Heart right ventricle (tissue), 16 donors: ENCODE results near the gene ACTN4. TPM values are rescaled to one million over a fixed set of nuclear protein-coding genes. Genes with fewer than 3 reads are reported as not detected.
"Not testable (repeated sequence)": the region's sequence is repeated elsewhere in the genome, so short reads cannot be mapped to it uniquely, and the experiment has no call there.

Source experiments
- ATAC-seq, 8 donors: fragments of 200-7000 bp; cut with Tn5 transposase; one replicate each; pipeline ENCODE4 v1.9.1; 2020; ENCODE audit warnings: mild to moderate bottlenecking in 8 of 8, moderate library complexity in 8 of 8, moderate number of reproducible peaks in 1 of 8
- DNase-seq, 2 donors: peaks; one replicate each; pipeline ENCODE4 v3.0.0-alpha.2; 2020
- H3K27ac ChIP-seq, 10 donors: fragments of 200-600 bp; sonication (generic) in 2 of 10; one replicate each; pipeline versions ENCODE4 v1.5.0 to v1.8.0; 2020 to 2022; ENCODE audit warnings: mild to moderate bottlenecking in 3 of 10
- H3K27me3 ChIP-seq, 7 donors: fragments of 200-600 bp; one replicate each; pipeline ENCODE4 v1.8.0; 2021 to 2022; ENCODE audit warnings: mild to moderate bottlenecking in 2 of 7
- H3K36me3 ChIP-seq, 9 donors: fragments of 200-600 bp; sonication (generic) in 1 of 9; one replicate each; pipeline versions ENCODE4 v1.5.0 to v1.8.0; 2020 to 2022; ENCODE audit warnings: mild to moderate bottlenecking in 2 of 9
- H3K4me1 ChIP-seq, 9 donors: fragments of 200-600 bp; sonication (generic) in 1 of 9; one replicate each; pipeline versions ENCODE4 v1.5.0 to v1.8.0; 2020 to 2022; ENCODE audit warnings: mild to moderate bottlenecking in 4 of 9
- H3K4me3 ChIP-seq, 10 donors: fragments of 200-600 bp; sonication (generic) in 2 of 10; one replicate each; pipeline versions ENCODE4 v1.5.0 to v1.8.0; 2020 to 2022; ENCODE audit warnings: mild to moderate bottlenecking in 7 of 10, moderate library complexity in 2 of 10
- H3K9me3 ChIP-seq, 11 donors: fragments of 200-600 bp in 10 of 11; sonication (generic) in 2 of 11; one replicate each; pipeline versions ENCODE4 v1.5.0 to v1.8.0; 2013 to 2022; ENCODE audit warnings: mild to moderate bottlenecking in 2 of 11, control low read depth in 1 of 11, moderate library complexity in 1 of 11
- WGBS, 2 donors: extraction: QIAGEN DNeasy Blood & Tissue Kit; methylation state at CpG; one replicate each; pipeline ENCODE4 v1.1.7; 2013; ENCODE audit warnings: inconsistent platforms in 1 of 2; 5-methylcytosine and 5-hydroxymethylcytosine counted together
- intact Hi-C, 10 donors: fragments of 100-400 bp; cut with DNase I; formaldehyde crosslinking; loops; one replicate each; pipeline versions ENCODE4 v1.11.1 to v1.14.2; 2022
- polyA plus RNA-seq, 2 donors: library from polyadenylated mRNA; stranded (reverse); fragments of 200-250 nt; gene quantifications; one replicate each; pipeline ENCODE4 v1.2.3, GENCODE V29; 2013
- total RNA-seq, 10 donors: library from RNA; stranded (reverse); fragmentation: NEBNext Ultra II Directional in 3 of 10; extraction: Animal tissue kit (Norgen Biotek cat#: 25700) in 3 of 10; gene quantifications; one replicate each; pipeline versions ENCODE4 v1.2.1 to v1.2.4, GENCODE V29; 2021 to 2023
- TF ChIP-seq, protein P1 (sequence below), 9 donors: fragments of 200-600 bp; sonication (generic) in 2 of 9; IDR thresholded peaks; one replicate each; pipeline versions ENCODE4 v1.5.0 to v1.8.0; 2021 to 2022; ENCODE audit warnings: antibody characterized with exemption in 9 of 9, mild to moderate bottlenecking in 5 of 9, moderate library complexity in 1 of 9
- donor health status: Arrhythmogenic right ventricular cardiomyopathy.
- donor health status: ischemic (EF 13 %, LVEDD 7.1; RV severe dilation, severe dysfunction).
- donor health status: healthy with polysubstance abuse.
- donor health status: DM: no; HTN: yes; CAD: no.
- donor health status: DM: no; HTN: no; CAD: no.
- donor health status: ischemic (EF 25% LVEDD 6.9; RV normal size, moderate dysfunction).
- donor health status: ischemic (EF 25% LVEDD 5.7; RV mildly dilated, moderate dysfunction).
- donor health status: healthy.
- donor health status: DM: yes; HTN: yes; CAD: no.
- donor health status: Ischemic cardiomyopathy.
- donor health status: ischemic (EF 35%, LVEDD 5.7; RV mildly dilated, moderate dysfunction).
- donor health status: nonischemic (EF 11% LVEDD 7.7; RV severe dilation, severe dysfunction).
- donor health status: DM: yes; HTN: yes; CAD: no.
- donor health status: PGD.
- donor health status: ischemic (EF 29% LVEDD 5.4; RV normal size, mild dysfunction).
- donor health status: nonischemic (EF 23%, LVEDD 6.1; RV moderate dilation, normal function).

ACTN4 gene
- total and polyA plus RNA-seq, 12 donors = 92.4 to 291 (median 149) TPM

DNA sequence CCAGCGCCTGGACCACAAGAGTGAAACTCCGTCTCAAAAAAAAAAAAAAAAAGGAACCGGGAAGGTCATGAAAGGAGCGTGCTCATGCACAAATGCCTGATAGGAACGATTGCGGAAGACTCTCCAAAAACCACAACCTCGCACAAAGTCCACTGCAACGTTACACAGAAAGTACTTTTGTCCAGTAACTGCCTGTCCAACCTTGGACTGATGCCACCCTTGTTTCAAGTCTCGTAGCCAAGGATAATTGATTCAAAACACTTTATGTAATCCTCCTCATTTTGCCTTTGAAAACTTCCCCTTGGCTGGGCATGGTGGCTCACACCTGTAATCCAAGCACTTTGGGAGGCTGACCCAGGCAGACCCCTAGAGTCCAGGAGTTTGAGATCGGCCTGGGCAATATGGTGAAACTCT is 112.1 kb downstream of the ACTN4 start:
- ATAC-seq (no peak), DNase-seq (no peak)
- H3K4me3 ChIP-seq = no peak overlapping the region
- 68 to 80% methylated on average over 10 of the region's 10 CpGs for WGBS, 2 donors
- H3K27ac ChIP-seq = no peak overlapping the region
- intact Hi-C loops = no loop called here
- TF ChIP-seq, protein P1, sequence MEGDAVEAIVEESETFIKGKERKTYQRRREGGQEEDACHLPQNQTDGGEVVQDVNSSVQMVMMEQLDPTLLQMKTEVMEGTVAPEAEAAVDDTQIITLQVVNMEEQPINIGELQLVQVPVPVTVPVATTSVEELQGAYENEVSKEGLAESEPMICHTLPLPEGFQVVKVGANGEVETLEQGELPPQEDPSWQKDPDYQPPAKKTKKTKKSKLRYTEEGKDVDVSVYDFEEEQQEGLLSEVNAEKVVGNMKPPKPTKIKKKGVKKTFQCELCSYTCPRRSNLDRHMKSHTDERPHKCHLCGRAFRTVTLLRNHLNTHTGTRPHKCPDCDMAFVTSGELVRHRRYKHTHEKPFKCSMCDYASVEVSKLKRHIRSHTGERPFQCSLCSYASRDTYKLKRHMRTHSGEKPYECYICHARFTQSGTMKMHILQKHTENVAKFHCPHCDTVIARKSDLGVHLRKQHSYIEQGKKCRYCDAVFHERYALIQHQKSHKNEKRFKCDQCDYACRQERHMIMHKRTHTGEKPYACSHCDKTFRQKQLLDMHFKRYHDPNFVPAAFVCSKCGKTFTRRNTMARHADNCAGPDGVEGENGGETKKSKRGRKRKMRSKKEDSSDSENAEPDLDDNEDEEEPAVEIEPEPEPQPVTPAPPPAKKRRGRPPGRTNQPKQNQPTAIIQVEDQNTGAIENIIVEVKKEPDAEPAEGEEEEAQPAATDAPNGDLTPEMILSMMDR (IDR thresholded peaks at IDR 0.05) = no peak
- H3K4me1 ChIP-seq = no peaks in the 10 kb centered on the region
- H3K36me3 ChIP-seq = no peaks in the 10 kb centered on the region
- H3K9me3 ChIP-seq = peaks cover 0 to 9% (median 0%) of the 10 kb centered on the region in 11 donors
- H3K27me3 ChIP-seq = no peaks in the 10 kb centered on the region

DNA sequence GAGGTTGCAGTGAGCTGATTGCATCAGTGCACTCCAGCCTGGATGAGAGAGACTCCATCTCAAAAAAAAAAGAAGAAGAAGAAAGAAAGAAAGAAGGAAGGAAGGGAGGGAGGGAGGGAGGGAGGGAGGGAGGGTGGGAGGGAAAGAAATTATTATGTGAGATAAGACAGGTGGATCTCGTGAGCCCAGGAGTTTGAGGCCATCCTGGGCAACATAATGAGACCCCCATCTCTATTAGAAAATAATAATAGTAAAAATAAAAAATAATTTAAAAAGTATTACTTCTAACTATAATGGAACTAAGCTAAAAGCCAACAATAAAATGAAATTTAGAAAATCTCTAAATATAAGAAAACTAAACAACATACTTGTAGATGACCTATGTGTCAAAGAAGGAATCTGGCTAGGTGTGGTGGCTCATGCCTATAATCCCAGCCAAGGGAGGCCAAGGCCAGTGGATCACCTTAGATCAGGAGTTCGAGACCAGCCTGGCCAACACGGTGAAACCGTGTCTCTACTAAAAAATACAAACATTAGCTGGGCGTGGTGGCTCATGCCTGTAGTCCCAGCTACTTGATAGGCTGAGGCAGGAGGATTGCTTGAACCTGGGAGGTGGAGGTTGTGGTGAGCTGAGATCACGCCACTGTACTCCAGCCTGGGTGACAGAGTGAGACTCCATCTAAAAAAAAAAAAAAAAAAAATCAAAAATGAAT is 113.5 kb downstream of the ACTN4 start:
- H3K36me3 ChIP-seq, ATAC-seq, H3K27me3 ChIP-seq, H3K4me3 ChIP-seq, intact Hi-C loops, H3K27ac ChIP-seq, H3K4me1 ChIP-seq, H3K9me3 ChIP-seq, DNase-seq: not testable (repeated sequence)
- WGBS, 2 donors = 85 to 88% methylated on average over 6 of the region's 6 CpGs

DNA sequence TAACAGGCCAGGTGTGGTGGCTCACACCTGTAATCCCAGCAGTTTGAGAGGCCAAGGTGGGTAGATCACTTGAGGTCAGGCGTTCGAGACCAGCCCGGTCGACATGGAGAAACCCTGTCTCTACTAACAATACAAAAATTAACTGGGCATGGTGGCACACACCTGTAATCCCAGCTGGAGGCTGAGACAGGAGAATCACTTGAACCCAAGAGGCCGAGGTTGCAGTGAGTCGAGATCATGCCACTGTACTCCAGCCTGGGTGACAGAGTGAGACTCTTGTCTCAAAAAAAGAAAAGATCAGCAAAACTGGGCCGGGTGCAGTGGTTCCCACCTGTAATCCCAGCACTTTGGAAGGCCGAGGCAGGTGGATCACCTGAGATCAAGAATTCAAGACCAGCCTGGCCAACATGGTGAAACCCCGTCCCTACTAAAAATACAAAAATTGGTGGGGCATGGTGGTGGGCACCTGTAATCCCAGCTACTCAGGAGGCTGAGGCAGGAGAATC is 114.5 kb downstream of the ACTN4 start:
- ATAC-seq, H3K27ac ChIP-seq, H3K9me3 ChIP-seq, H3K36me3 ChIP-seq, H3K4me1 ChIP-seq, H3K27me3 ChIP-seq, DNase-seq, H3K4me3 ChIP-seq, intact Hi-C loops: not testable (repeated sequence)
- 92 to 96% methylated on average over 9 of the region's 9 CpGs for WGBS, 2 donors

- 94 to 95% methylated on average over 3 of the region's 3 CpGs for WGBS, 2 donors
- H3K27me3 ChIP-seq = no peaks in the 10 kb centered on the region
- no peak for ATAC-seq
- no peak for DNase-seq
- H3K27ac ChIP-seq = no peak overlapping the region
- TF ChIP-seq, protein P1 (IDR thresholded peaks at IDR 0.05) = no peak
- intact Hi-C loops = no loop called here
- H3K9me3 ChIP-seq = no peaks in the 10 kb centered on the region
- H3K36me3 ChIP-seq = no peaks in the 10 kb centered on the region
- no peaks in the 10 kb centered on the region for H3K4me1 ChIP-seq
- no peak overlapping the region for H3K4me3 ChIP-seq
Observed at GRCh38 chr19:38763795-38764220, 116.4 kb downstream of the ACTN4 start.

GRCh38 chr19:38765214-38765613 is 117.8 kb downstream of the ACTN4 start:
- intact Hi-C loops = loop anchor here in 1 of 10 donors (5.0 kb wide), 1 partner anchor 33 kb away; no protein-coding TSS in a partner anchor
- TF ChIP-seq, protein P1 (IDR thresholded peaks at IDR 0.05) = no peak
- WGBS, 2 donors = 95 to 99% methylated on average over 2 of the region's 2 CpGs

More at GRCh38 chr19:38765214-38765613, 117.8 kb downstream of the ACTN4 start:
- Histone ChIP-seq H3K27me3 (no peaks in the 10 kb centered on the region), H3K9me3 (no peaks in the 10 kb centered on the region), H3K4me1 (peaks cover 0 to 12% (median 6%) of the 10 kb centered on the region in 9 donors), H3K36me3 (no peaks in the 10 kb centered on the region), H3K27ac (no peak overlapping the region), H3K4me3 (no peak overlapping the region)
- DNase-seq = no peak
- no peak for ATAC-seq
